Lung (tissue), 12 donors: ENCODE data around the gene CAPN2. TPM values are rescaled to one million over a fixed set of nuclear protein-coding genes. Genes with fewer than 3 reads are reported as not detected.

Source experiments
- ATAC-seq: fragments of 200-7000 bp; cut with Tn5 transposase; one replicate; pipeline ENCODE4 v1.9.1; 2020; ENCODE audit warnings: moderate number of reproducible peaks; ENCODE audit not compliant: insufficient read depth, low FRiP score
- DNase-seq, 3 donors: peaks; one replicate each; pipeline ENCODE4 v3.0.0-alpha.2; 2013 to 2017
- H3K27ac ChIP-seq, 2 donors: one replicate each; pipeline ENCODE4 v1.5.1; 2013; ENCODE audit warnings: mild to moderate bottlenecking in 2 of 2, moderate library complexity in 2 of 2, control low read depth in 1 of 2, inconsistent platforms in 1 of 2, low read depth in 1 of 2, low read length in 1 of 2
- H3K27me3 ChIP-seq, 3 donors: one replicate each; pipeline ENCODE4 v1.5.1; 2013; ENCODE audit warnings: low read length in 2 of 3; ENCODE audit not compliant: control insufficient read depth in 3 of 3, insufficient read depth in 3 of 3
- H3K36me3 ChIP-seq, 4 donors: one replicate each; pipeline ENCODE4 v1.5.1; 2013; ENCODE audit warnings: low read length in 4 of 4, mild to moderate bottlenecking in 1 of 4, moderate library complexity in 1 of 4; ENCODE audit not compliant: control insufficient read depth in 4 of 4, insufficient read depth in 4 of 4
- H3K4me1 ChIP-seq, 5 donors: one replicate each; pipeline ENCODE4 v1.5.1; 2013; ENCODE audit warnings: low read length in 5 of 5, mild to moderate bottlenecking in 2 of 5, moderate library complexity in 1 of 5; ENCODE audit not compliant: control insufficient read depth in 5 of 5, insufficient read depth in 5 of 5
- H3K4me3 ChIP-seq: one replicate; pipeline ENCODE4 v1.5.1; 2013; ENCODE audit warnings: mild to moderate bottlenecking, control low read depth, moderate library complexity
- H3K9ac ChIP-seq, 2 donors: one replicate each; pipeline ENCODE4 v1.5.1; 2013; ENCODE audit warnings: low read length in 2 of 2, control low read depth in 1 of 2; ENCODE audit not compliant: insufficient read depth in 1 of 2
- H3K9me3 ChIP-seq, 4 donors: one replicate each; pipeline ENCODE4 v1.5.1; 2013; ENCODE audit warnings: low read length in 3 of 4, mild to moderate bottlenecking in 1 of 4, moderate library complexity in 1 of 4; ENCODE audit not compliant: control insufficient read depth in 4 of 4, insufficient read depth in 3 of 4
- CTCF ChIP-seq: IDR thresholded peaks from 2 replicates; pipeline ENCODE4 v1.5.1; 2012; ENCODE audit warnings: mild to moderate bottlenecking; ENCODE audit errors: control extremely low read depth, extremely low read depth
- WGBS, 2 donors: extraction: QIAGEN DNeasy Blood & Tissue Kit; methylation state at CpG; one replicate each; pipeline ENCODE4 v1.1.7; 2013; 5-methylcytosine and 5-hydroxymethylcytosine counted together
- polyA plus RNA-seq, 2 donors: library from polyadenylated mRNA; stranded (reverse); fragments of 200-250 nt; gene quantifications; one replicate each; pipeline ENCODE4 v1.2.1, GENCODE V29; 2013
- total RNA-seq, 2 donors: library from RNA; depleted of rRNA in 1 of 2; stranded (reverse); fragments of >200 nt in 1 of 2; gene quantifications; one replicate each; pipeline ENCODE4 v1.2.1, GENCODE V29; 2014 to 2021
- donor health status: control.
- donor health status: control.
- donor health status: Bipolar disorder and iron deficiency.
- donor health status: healthy.
- donor health status: DM: yes; HTN: yes; CAD: no.

Gene CAPN2
- total and polyA plus RNA-seq, 4 donors: 144 to 353 (median 168) TPM

DNA sequence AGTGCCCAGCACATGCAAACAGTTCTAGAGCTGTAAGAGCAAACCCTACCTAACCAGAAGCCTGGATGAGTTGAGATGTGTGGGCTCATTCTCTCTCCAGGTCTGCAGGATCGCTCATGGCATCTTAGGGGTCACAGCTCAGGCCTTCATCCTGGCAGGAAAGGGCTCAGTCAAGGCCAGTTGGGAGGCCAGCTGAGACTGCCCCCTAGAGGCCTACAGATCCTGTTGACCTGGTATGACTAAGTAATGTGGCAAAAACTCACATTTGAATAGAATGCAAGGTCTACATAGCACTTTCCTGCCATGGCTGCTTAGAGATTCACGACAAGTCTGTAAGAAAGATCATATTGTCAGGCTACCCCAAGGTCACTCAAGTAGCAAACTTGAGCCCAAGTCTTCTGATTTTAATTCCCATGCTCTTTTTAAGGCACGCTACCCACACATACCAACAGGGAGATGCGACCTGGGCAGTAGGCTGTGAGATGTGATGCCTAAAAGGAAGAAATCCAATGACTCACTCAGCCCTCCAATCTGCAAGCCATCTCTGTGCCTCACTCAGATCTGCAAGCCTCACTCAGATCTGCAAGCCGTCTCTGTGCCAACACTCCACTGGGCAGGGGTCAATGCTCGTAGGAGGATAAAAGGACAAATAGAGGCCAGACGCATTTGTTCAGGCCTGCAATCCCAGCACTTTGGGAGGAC lies 41.7 kb upstream of the CAPN2 start:
- no peak overlapping the region for H3K27ac ChIP-seq
- peaks cover 0 to 2% (median 0%) of the 10 kb centered on the region in 5 donors for H3K4me1 ChIP-seq
- H3K9ac ChIP-seq: no peak overlapping the region
- peaks cover 0 to 8% (median 4%) of the 10 kb centered on the region in 4 donors for H3K9me3 ChIP-seq
- DNase-seq (peak; percentile 23 to 48 (median 32)), ATAC-seq (no peak)
- H3K36me3 ChIP-seq: no peaks in the 10 kb centered on the region
- no peaks in the 10 kb centered on the region for H3K27me3 ChIP-seq
- no peak overlapping the region for H3K4me3 ChIP-seq
- TF ChIP-seq CTCF: peak; percentile 44
- 68 to 75% methylated on average over 7 of the region's 7 CpGs for WGBS, 2 donors

DNA sequence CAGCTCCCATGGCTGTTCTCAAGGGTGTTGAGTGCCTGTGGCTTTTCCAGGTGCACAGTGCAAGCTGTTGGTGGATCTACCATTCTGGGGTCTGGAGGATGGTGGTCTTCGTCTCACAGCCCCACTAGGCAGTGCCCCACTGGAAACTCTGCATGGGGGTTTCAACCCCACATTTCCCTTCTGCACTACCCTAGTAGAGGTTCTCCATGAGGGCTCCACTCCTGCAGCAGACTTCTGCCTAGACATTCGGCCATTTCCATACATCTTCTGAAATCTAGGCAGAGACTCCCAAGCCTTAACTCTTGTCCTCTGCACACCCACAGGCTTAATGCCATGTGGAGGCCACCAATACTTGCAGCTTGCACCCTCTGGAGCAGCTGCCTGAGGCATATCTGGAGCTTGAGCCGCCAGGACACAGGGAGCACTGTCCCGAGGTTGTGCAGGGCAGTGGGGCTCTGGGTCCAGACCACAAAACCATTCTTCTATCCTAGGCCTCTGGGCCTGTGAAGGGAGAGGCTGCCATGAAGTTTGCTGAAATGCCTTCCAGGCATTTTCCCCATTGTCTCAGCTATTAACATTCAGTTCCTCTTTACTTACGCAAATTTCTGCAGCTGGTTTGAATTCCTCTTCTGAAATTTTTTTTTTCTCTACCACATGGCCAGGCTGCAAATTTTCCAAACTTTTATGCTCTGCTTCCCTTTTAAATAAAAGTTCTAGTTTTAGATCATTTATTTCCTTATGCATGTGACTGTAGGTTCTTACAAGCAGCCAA lies 38.0 kb upstream of the CAPN2 start:
- WGBS, 2 donors: 70 to 75% methylated on average over 5 of the region's 5 CpGs

DNA sequence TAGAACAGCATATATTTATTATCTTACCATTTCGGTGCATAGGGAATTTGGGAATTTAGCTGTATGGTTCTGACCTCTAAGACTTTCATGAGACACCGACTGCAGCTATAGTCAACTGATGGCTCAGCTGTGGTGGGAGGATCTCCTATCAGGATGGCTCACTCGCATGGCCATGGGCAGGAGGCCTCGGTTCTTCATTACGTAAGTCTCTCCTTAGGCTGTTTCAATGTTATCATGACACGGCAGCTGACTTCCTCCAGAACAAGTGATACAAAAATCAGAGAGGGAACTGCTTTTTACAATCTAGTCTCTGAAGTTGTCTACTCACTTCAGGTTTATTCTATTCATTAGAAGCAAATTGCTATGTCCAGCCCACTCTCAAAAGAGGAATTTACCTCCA lies 33.5 kb upstream of the CAPN2 start:
- H3K36me3 ChIP-seq: no peaks in the 10 kb centered on the region
- H3K9ac ChIP-seq: no peak overlapping the region
- H3K4me3 ChIP-seq: no peak overlapping the region
- DNase-seq (no peak), ATAC-seq (no peak)
- WGBS, 2 donors: 46 to 68% methylated on average over 6 of the region's 6 CpGs
- no peak overlapping the region for H3K27ac ChIP-seq
- no peaks in the 10 kb centered on the region for H3K4me1 ChIP-seq
- H3K27me3 ChIP-seq: peaks cover 0 to 6% (median 0%) of the 10 kb centered on the region in 3 donors
- no peak for TF ChIP-seq CTCF
- peaks cover 0 to 9% (median 4%) of the 10 kb centered on the region in 4 donors for H3K9me3 ChIP-seq

More for the DNA sequence above, 38.0 kb upstream of the CAPN2 start:
- no peak for TF ChIP-seq CTCF
- no peak for DNase-seq
- H3K27me3 ChIP-seq: no peaks in the 10 kb centered on the region
- peaks cover 0 to 10% (median 4%) of the 10 kb centered on the region in 4 donors for H3K9me3 ChIP-seq
- H3K36me3 ChIP-seq: no peaks in the 10 kb centered on the region
- no peak overlapping the region for H3K9ac ChIP-seq
- H3K27ac ChIP-seq: no peak overlapping the region
- no peak for ATAC-seq
- H3K4me3 ChIP-seq: no peak overlapping the region
- no peaks in the 10 kb centered on the region for H3K4me1 ChIP-seq
